ENCODE data around the gene CLEC4G.

- TF ChIP-seq CTCF (IDR thresholded peaks at IDR 0.05) (no peak), ATF2 (CRISPR knock-in tag; IDR thresholded peaks at IDR 0.05; ENCODE audit: borderline replicate concordance, low read depth) (no peak), NR2C2 (CRISPR knock-in tag; IDR thresholded peaks at IDR 0.05) (no peak), FOXJ3 (CRISPR knock-in tag; IDR thresholded peaks at IDR 0.05; ENCODE audit: borderline replicate concordance) (no peak), TEAD4 (CRISPR knock-in tag; IDR thresholded peaks at IDR 0.05) (no peak), MAX (CRISPR knock-in tag; IDR thresholded peaks at IDR 0.05) (no peak), ZNF423 (CRISPR knock-in tag; IDR thresholded peaks at IDR 0.05) (no peak), USF1 (CRISPR knock-in tag; IDR thresholded peaks at IDR 0.05) (no peak), E2F4 (CRISPR knock-in tag; IDR thresholded peaks at IDR 0.05; ENCODE audit: borderline replicate concordance, low read depth) (no peak), CREB1 (CRISPR knock-in tag; IDR thresholded peaks at IDR 0.05) (no peak)
These were observed 10.7 kb upstream of the CLEC4G start for GRCh38 chr19:7742575-7742974.
